GM21526 (cell line): ENCODE measurements around the gene CXCL9.
"Not testable (repeated sequence)": the region's sequence is repeated elsewhere in the genome, so short reads cannot be mapped to it uniquely, and the experiment has no call there.

Source experiments
- ATAC-seq: cut with Tn5 transposase; IDR thresholded peaks from one replicate; pipeline ENCODE4 v1.9.1; 2021; ENCODE audit warnings: moderate library complexity; ENCODE audit not compliant: unreplicated experiment, low FRiP score

CXCL9 gene

DNA sequence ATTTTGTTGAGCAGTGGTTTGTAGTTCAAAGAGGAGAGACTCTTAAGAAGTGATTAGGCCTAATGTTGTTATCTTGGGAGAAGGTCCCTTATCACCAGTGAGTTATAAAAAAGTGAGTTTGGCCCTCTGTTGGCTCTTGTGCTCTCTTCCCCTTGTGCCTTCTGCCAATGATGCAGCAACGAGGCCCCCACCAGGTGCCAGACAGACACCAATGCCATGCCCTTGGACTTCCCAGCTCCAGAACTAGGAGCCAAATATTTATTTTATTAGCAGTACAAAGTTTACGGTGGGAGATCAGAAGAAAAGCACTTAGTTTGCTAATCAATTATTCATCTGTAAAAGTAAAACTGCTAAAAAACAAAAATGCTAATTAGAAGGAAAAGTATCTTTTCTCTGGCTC lies 43.8 kb downstream of the CXCL9 start:
- no peak for ATAC-seq

- ATAC-seq, result not testable (repeated sequence)
Observed at GRCh38 chr4:75962072-75962471, 45.2 kb downstream of the CXCL9 start.

GRCh38 chr4:75958546-75958945 lies 48.8 kb downstream of the CXCL9 start:
- ATAC-seq, result not testable (repeated sequence)

DNA sequence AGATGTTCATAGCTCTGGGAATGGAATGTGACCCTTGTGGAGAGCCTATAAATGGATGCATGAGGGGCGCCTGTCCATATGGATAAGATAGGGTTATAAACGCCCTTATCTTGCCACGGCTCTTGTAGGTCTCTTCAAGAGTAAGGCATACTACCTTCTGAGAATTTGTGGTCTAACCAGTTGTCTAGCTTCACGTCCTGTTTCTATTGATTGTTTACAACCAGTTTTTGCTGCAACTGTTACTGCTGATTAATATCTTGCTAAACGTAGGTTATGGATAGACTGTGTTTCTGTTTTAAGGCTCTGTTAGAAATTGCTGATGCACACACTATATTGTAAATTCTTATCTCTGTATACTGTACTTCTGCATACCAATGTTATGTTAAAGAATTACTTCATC lies 52.5 kb downstream of the CXCL9 start:
- ATAC-seq, result not testable (repeated sequence)

DNA sequence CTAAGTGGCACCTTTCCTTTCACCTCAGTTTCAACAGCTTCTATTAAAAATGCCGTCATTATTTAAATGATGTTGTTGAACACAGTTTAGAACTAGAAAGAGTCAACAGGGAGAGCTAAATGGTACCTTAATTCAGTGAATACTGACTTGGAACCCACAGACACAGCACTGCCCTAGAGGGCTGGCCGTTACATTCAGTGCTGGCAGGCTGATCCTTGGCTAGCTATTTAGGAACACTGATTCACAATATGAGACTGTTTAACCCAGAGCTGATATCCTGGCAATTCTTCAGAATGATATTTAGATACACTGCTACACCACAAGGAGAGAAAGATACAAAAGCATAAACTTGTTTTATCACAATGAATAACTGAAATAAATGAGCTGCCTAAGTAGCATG lies 53.8 kb downstream of the CXCL9 start:
- ATAC-seq, result no peak
